Stimulated activated naive CD4-positive, alpha-beta T cell (primary cell): Measurements from ENCODE around the gene NUDT7.

Experiments used
- DNase-seq, 6 experiments: peaks; one replicate each; lab custom pipeline; 2025; lab: John Stamatoyannopoulos, UW

Gene NUDT7

GRCh38 chr16:77780378-77780837 lies 58.1 kb downstream of the NUDT7 start:
- DNase-seq: no peak

DNA sequence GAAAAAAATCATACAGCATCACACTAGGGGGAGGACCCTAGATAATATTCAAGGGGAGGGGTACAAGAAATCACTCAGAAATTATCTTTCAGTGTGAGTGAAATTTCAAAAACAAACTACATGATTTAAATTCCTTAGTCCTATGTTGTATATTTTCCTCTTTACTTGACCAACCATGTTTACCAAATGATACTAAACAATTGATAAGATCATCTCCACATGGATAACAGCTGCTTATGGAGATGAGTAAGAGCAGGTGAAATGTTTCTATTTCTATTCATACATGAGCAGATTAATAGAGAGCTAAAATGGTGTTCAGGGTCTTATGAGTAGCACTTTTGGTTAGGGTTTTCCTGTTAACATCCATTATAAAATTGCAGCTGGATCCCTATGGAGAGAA lies 58.8 kb downstream of the NUDT7 start:
- no peak for DNase-seq

DNA sequence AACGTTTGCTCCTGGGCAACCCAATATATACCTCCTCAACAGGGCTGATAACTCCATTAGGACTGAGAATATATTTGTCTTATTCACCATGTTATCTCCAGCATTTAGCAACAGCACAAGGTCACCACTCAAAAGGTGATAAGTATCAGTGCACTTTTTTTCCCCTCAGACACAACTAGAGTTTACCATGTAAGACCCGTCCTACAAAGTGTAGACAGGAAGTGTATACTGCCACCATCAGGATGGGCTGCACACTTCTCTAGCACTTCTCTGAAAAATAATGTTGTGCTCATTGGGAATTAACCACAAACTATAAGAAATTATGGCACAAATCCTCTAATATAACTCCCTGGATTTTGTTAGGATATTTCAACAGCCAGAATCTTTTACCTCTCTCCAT lies 60.4 kb downstream of the NUDT7 start:
- no peak for DNase-seq

GRCh38 chr16:77784441-77785372 lies 62.4 kb downstream of the NUDT7 start:
- DNase-seq: no peak

GRCh38 chr16:77785373-77785764 lies 63.1 kb downstream of the NUDT7 start:
- DNase-seq: no peak

GRCh38 chr16:77786186-77786847 lies 64.0 kb downstream of the NUDT7 start:
- no peak for DNase-seq

GRCh38 chr16:77787452-77787851 lies 65.1 kb downstream of the NUDT7 start:
- DNase-seq: no peak

DNA sequence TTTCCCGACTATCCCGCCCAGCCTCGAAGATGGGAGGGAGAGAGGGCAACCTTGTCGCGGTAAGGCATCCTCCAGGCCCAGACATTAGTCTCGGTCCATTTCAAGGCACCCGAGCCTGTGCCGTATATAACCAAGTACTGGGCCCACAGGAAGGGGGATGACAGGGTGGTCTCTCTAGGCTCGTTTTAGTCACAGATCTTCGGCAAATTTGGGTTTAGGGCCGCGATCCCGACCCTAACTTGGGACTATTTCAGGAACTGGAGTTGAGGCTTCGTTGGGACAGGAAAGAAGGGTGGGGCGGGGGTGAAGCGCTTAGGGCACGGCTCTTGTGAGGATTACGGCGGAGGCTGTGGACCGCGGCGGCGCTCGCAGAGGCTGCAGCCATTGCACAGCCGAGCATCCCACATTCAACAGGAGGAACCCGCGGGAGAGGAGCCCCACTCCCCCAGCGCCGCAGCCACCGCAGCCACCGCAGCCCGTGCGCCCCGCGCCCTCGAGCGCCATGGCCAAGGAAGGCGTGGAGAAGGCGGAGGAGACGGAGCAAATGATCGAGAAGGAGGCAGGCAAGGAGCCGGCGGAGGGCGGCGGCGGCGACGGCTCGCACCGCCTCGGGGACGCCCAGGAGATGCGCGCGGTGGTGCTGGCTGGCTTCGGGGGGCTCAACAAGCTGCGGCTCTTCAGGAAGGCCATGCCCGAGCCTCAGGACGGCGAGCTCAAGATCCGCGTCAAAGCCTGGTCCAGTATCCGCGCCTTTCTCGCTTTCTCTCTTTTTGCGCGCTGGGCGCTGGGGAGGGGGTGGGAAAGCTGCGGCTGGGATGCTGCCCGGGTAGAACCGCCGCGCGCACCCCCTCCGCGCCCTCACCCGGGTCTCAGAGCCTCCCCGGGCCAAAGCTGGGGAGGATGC lies 66.1 kb downstream of the NUDT7 start, which contains the start of gene VAT1L:
Gene VAT1L, plus strand, starts transcription at position 384 of the 904 bp plus-strand sequence. Its CDS starts 119 bp downstream, at position 503.
- no peak for DNase-seq

GRCh38 chr16:77789085-77790008 lies 67.0 kb downstream of the NUDT7 start:
- no peak for DNase-seq

- no peak for DNase-seq
These were observed 67.7 kb downstream of the NUDT7 start for GRCh38 chr16:77790009-77790372.

DNA sequence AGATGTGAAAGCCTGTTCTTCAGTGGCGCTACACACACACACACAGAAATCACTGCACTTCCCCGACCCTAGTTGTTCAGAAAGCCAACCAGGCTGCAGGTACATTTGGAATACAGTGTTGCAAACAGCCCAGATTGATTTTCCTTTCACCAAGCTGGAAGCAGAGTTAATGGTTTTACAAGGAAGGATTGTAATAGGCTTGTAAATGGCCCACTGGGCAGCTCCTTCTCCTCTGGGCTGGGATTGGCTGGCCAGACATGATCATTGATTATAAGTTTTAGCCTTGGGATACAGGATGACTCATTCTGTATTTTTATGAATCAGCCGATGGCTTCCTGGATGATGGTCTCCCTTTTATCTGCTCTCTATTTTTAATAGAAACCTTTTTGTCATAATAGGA lies 68.6 kb downstream of the NUDT7 start:
- DNase-seq: no peak
